GM19467 (cell line): ENCODE measurements around the gene KRR1.
A peak's percentile ranks its signal among the peaks of the same experiment; 100 is the strongest.
"Not testable (repeated sequence)": the region's sequence is repeated elsewhere in the genome, so short reads cannot be mapped to it uniquely, and the experiment has no call there.

Experiments used
- ATAC-seq: cut with Tn5 transposase; IDR thresholded peaks from one replicate; pipeline ENCODE4 v1.9.1; 2021; ENCODE audit warnings: mild to moderate bottlenecking, moderate library complexity; ENCODE audit not compliant: unreplicated experiment

KRR1 gene

GRCh38 chr12:75526655-75527511 lies 15.5 kb upstream of the KRR1 start:
- ATAC-seq: peak; percentile 95

GRCh38 chr12:75525263-75525662 lies 13.9 kb upstream of the KRR1 start:
- no peak for ATAC-seq

GRCh38 chr12:75522124-75522523 lies 10.7 kb upstream of the KRR1 start:
- not testable (repeated sequence) for ATAC-seq

- not testable (repeated sequence) for ATAC-seq
Measured at GRCh38 chr12:75521224-75521623, 9.8 kb upstream of the KRR1 start.

- ATAC-seq: no peak
Measured at GRCh38 chr12:75509621-75510020, 1.8 kb downstream of the KRR1 start.

GRCh38 chr12:75508159-75508558 lies 3.2 kb downstream of the KRR1 start:
- ATAC-seq: no peak

- ATAC-seq: no peak
Measured at GRCh38 chr12:75507086-75507485, 4.3 kb downstream of the KRR1 start.

GRCh38 chr12:75505706-75506312 lies 5.6 kb downstream of the KRR1 start:
- no peak for ATAC-seq

GRCh38 chr12:75503866-75504265 lies 7.5 kb downstream of the KRR1 start:
- ATAC-seq: no peak

- ATAC-seq: no peak
Measured at GRCh38 chr12:75503459-75503858, 8.0 kb downstream of the KRR1 start.

GRCh38 chr12:75491169-75491568 lies 20.2 kb downstream of the KRR1 start:
- no peak for ATAC-seq

GRCh38 chr12:75489613-75490210 lies 21.7 kb downstream of the KRR1 start:
- no peak for ATAC-seq

- ATAC-seq: no peak
Measured at GRCh38 chr12:75489187-75489586, 22.2 kb downstream of the KRR1 start.

GRCh38 chr12:75488553-75488952 lies 22.9 kb downstream of the KRR1 start:
- peak; percentile 62 for ATAC-seq

GRCh38 chr12:75487308-75487707 lies 24.1 kb downstream of the KRR1 start:
- no peak for ATAC-seq

GRCh38 chr12:75484450-75484849 lies 27.0 kb downstream of the KRR1 start:
- not testable (repeated sequence) for ATAC-seq

- no peak for ATAC-seq
Measured at GRCh38 chr12:75483431-75483830, 28.0 kb downstream of the KRR1 start.

- ATAC-seq: no peak
Measured at GRCh38 chr12:75482646-75483045, 28.8 kb downstream of the KRR1 start.

- ATAC-seq: no peak
Measured at GRCh38 chr12:75481774-75482173, 29.6 kb downstream of the KRR1 start.

- peak; percentile 18 for ATAC-seq
Measured at GRCh38 chr12:75481013-75481705, 30.2 kb downstream of the KRR1 start.

GRCh38 chr12:75480469-75480949 lies 30.9 kb downstream of the KRR1 start, which contains the start of gene GLIPR1:
Gene GLIPR1 (plus strand): TSS chr12:75480755. CDS start chr12:75480881, 126 bp downstream.
- ATAC-seq: peak; percentile 86
